Suprapubic skin (tissue), 3 donors: ENCODE measurements around the gene AIMP1.

ENCODE experiments used
- EP300 ChIP-seq: sonication (generic); formaldehyde crosslinking; IDR thresholded peaks from one replicate; pipeline ENCODE4 v1.6.1; 2017; ENCODE audit warnings: antibody characterized with exemption
- POLR2A ChIP-seq, 2 donors: fragments of 450-650 bp; IDR thresholded peaks; one replicate each; pipeline ENCODE4 v1.6.1; 2017; ENCODE audit warnings: antibody characterized with exemption in 2 of 2, mild to moderate bottlenecking in 2 of 2, moderate library complexity in 2 of 2
- TF ChIP-seq, protein P1 (sequence below), 2 donors: fragments of 200-600 bp in 1 of 2; fragments of 450-650 bp in 1 of 2; sonication (generic) in 1 of 2; IDR thresholded peaks; one replicate each; pipeline ENCODE4 v1.5.1; 2016 to 2019; ENCODE audit warnings: antibody characterized with exemption in 2 of 2, mild to moderate bottlenecking in 1 of 2, moderate library complexity in 1 of 2

DNA sequence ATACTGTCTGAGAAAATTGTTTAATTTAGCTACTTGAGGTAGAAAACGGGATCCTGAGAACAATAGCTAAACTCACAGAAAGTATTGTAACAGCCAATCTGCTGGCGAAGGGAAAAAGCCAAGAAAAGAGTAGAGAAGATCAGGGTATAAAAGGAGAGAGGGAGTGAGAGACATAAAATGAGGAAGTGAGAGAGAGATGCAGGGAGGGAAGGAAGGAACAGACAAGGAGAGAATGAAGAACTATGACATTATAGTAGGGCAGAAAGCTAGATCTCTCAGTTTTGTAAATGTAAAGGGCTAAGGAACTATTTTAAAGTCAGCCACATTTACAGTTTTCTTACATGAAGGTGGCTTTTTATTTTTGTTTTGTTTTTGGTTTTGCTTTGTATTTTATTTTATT, 53.9 kb downstream of the AIMP1 start:
- TF ChIP-seq EP300 (no peak), POLR2A (IDR thresholded peaks at IDR 0.05) (no peak)
- TF ChIP-seq, protein P1, sequence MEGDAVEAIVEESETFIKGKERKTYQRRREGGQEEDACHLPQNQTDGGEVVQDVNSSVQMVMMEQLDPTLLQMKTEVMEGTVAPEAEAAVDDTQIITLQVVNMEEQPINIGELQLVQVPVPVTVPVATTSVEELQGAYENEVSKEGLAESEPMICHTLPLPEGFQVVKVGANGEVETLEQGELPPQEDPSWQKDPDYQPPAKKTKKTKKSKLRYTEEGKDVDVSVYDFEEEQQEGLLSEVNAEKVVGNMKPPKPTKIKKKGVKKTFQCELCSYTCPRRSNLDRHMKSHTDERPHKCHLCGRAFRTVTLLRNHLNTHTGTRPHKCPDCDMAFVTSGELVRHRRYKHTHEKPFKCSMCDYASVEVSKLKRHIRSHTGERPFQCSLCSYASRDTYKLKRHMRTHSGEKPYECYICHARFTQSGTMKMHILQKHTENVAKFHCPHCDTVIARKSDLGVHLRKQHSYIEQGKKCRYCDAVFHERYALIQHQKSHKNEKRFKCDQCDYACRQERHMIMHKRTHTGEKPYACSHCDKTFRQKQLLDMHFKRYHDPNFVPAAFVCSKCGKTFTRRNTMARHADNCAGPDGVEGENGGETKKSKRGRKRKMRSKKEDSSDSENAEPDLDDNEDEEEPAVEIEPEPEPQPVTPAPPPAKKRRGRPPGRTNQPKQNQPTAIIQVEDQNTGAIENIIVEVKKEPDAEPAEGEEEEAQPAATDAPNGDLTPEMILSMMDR (IDR thresholded peaks at IDR 0.05), result no peak
